Thymus (tissue), 11 donors: ENCODE results near the gene CCDC152. TPM values are rescaled to one million over a fixed set of nuclear protein-coding genes. Genes with fewer than 3 reads are reported as not detected.

Experiments
- DNase-seq, 9 donors: peaks; one replicate each; pipeline ENCODE4 v3.0.0-alpha.2; 2013; ENCODE audit warnings: low spot score in 9 of 9, low read depth in 6 of 9, missing footprints in 1 of 9
- H3K27ac ChIP-seq, 2 donors: one replicate each; pipeline ENCODE4 v1.5.1; 2013; ENCODE audit warnings: control low read depth in 1 of 2, low read depth in 1 of 2, low read length in 1 of 2, mild to moderate bottlenecking in 1 of 2, moderate library complexity in 1 of 2
- H3K27me3 ChIP-seq, 2 donors: one replicate each; pipeline ENCODE4 v1.5.1; 2013; ENCODE audit warnings: low read length in 1 of 2; ENCODE audit not compliant: control insufficient read depth in 2 of 2, insufficient read depth in 1 of 2
- H3K36me3 ChIP-seq, 2 donors: one replicate each; pipeline ENCODE4 v1.5.1; 2013; ENCODE audit warnings: low read length in 1 of 2, mild to moderate bottlenecking in 1 of 2, moderate library complexity in 1 of 2; ENCODE audit not compliant: control insufficient read depth in 2 of 2, insufficient read depth in 2 of 2
- H3K4me1 ChIP-seq, 2 donors: one replicate each; pipeline ENCODE4 v1.5.1; 2013; ENCODE audit warnings: low read length in 2 of 2; ENCODE audit not compliant: control insufficient read depth in 2 of 2, insufficient read depth in 2 of 2
- H3K4me3 ChIP-seq, 2 donors: one replicate each; pipeline ENCODE4 v1.5.1; 2013; ENCODE audit warnings: low read length in 2 of 2, control low read depth in 1 of 2, mild to moderate bottlenecking in 1 of 2
- H3K9me3 ChIP-seq, 2 donors: one replicate each; pipeline ENCODE4 v1.5.1; 2013; ENCODE audit warnings: low read length in 1 of 2, mild to moderate bottlenecking in 1 of 2; ENCODE audit not compliant: control insufficient read depth in 2 of 2, insufficient read depth in 1 of 2
- WGBS: extraction: QIAGEN DNeasy Blood & Tissue Kit; methylation state at CpG from one replicate; pipeline ENCODE4 v1.1.7; 2013; 5-methylcytosine and 5-hydroxymethylcytosine counted together
- polyA plus RNA-seq: library from polyadenylated mRNA; stranded (reverse); fragments of 200-250 nt; gene quantifications from one replicate; pipeline ENCODE4 v1.2.3, GENCODE V29; 2013
- total RNA-seq: library from RNA; stranded (reverse); fragments of 120-200 nt; gene quantifications from one replicate; pipeline ENCODE4 v1.2.4, GENCODE V29; 2013
- donor health status: healthy.

CCDC152 gene
- total and polyA plus RNA-seq, 2 donors = 3.2 to 5.1 TPM

DNA sequence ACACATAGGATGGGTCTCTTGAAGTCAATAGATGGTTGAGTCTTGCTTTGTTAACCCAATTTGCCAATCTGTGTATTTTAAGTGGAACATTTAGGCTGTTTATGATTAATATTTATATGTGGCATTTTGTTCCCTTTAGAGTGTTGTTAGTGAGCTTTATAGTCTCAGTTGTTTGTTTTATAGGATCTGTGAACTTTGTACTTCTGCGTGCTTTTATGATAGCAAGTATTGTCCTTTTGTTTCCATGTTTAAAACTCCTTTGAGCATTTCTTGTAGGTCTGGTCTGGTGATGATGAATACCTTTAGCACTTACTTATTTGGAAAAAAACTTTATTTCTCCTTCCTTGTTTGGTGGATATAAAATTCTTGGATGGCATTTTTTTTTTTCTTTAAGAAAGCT lies 31.2 kb downstream of the CCDC152 start:
- no peaks in the 10 kb centered on the region for H3K9me3 ChIP-seq
- H3K4me3 ChIP-seq = no peak overlapping the region
- H3K36me3 ChIP-seq = no peaks in the 10 kb centered on the region
- 99% methylated on average over 1 of the region's 1 CpG for WGBS
- no peak for DNase-seq
- H3K27me3 ChIP-seq = no peaks in the 10 kb centered on the region
- no peak overlapping the region for H3K27ac ChIP-seq
- no peaks in the 10 kb centered on the region for H3K4me1 ChIP-seq

DNA sequence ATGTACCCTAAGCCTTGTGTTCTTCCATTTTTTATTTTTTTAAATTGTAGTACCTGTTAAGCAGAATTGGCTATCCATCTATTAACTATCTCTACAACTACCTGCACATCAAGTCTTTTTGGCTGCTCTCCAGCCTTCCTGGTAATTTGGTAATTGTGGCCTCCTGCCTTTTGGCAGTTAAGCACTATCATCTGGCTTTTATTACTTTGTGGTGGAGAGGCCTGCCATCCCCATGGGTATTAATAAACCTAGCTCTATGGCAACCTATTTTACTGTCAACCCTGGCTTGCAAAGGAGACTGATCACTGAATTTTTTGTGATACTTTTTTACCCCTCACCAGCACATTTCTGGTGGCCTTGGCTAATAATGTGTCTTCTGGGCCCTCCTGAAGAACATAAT lies 34.5 kb downstream of the CCDC152 start:
- H3K36me3 ChIP-seq = no peaks in the 10 kb centered on the region
- no peaks in the 10 kb centered on the region for H3K27me3 ChIP-seq
- no peak overlapping the region for H3K4me3 ChIP-seq
- H3K9me3 ChIP-seq = no peaks in the 10 kb centered on the region
- H3K27ac ChIP-seq = no peak overlapping the region
- H3K4me1 ChIP-seq = no peaks in the 10 kb centered on the region
- no peak for DNase-seq

DNA sequence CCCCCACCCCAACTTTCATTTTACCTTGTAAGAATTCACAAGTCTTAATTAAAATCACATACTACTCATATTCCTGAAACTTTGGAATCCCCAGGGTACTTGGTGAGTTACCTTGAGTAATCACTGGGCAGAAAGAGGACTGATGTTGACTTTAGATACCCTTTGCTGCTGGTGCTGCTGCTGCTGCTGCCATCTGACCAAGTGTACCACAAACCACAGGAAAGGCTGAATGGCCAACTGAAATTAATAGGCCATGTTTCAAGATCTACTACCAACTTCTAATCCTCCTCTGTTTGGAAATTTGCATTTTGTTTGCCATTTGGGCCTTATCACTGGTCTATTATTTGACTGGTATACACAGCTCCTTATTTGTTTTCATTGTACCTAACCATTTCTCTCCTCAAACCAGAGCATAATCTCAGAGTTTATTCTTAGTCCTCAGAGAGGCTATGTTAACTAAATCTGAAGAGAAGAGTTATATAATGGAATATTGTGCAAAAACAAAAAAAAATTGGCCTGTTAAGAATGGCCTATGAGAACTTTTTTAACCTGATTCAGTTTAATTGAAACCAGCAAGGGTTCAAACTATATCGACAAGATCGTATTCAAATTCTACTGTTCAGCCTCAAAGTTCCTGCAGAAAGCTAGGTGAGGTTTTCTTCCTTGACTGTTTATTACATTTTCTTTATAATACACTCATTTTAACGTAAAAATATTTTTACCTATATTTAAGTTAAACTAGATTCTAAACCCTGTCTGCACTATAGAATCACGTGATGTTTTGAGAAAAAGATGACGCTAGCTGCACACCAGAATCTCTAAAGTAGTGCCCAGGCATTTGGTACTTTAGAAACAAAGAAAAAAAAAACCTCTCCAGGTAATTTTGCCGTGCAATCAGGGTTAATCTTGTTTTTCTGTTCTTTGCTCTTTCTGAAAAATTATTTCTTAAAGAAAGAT lies 41.9 kb downstream of the CCDC152 start:
- H3K27me3 ChIP-seq = no peaks in the 10 kb centered on the region
- no peak for DNase-seq
- no peak overlapping the region for H3K27ac ChIP-seq
- no peaks in the 10 kb centered on the region for H3K4me1 ChIP-seq
- peaks cover 0 to 3% of the 10 kb centered on the region in 2 donors for H3K36me3 ChIP-seq
- no peaks in the 10 kb centered on the region for H3K9me3 ChIP-seq
- no peak overlapping the region for H3K4me3 ChIP-seq
- 97% methylated on average over 6 of the region's 6 CpGs for WGBS

DNA sequence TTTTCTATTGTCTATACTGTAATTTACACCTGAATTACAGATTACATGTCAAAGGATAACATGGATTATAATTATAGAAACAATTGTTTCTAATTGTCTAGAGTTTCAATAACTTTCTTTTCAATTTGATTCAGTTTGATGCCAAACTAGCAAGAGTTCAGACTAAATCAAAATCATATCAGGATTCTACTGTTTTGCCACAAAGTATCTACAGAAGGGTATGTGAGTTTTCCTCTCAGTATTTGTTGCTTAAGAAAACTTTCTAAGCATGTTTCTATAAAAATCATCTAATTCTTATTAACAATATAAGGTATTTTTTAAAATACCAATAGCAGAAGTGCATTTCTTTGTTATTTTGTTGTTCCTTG lies 42.6 kb downstream of the CCDC152 start:
- Histone ChIP-seq H3K4me1 (no peaks in the 10 kb centered on the region), H3K36me3 (peaks cover 0 to 3% of the 10 kb centered on the region in 2 donors)

DNA sequence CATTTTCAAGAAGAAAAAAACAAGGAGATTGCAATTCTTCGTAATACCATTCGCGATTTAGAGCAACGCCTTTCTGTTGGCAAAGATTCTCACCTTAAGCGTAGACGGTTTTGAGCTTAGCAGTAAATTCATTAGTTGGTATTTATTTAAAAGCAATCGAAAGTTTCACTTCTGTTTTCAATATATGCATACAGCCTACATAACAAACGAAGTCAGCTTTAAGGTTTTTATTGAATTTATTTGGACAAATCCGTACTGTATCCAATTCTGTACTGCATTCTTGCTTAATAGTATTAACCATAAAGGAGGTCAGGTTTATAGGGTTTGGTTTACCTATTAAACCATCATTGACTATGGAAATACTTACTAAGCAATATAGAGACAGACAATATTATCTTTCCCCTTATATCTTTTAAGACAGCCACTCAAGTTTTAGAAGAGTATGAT lies 43.1 kb downstream of the CCDC152 start:
- H3K4me1 ChIP-seq = no peaks in the 10 kb centered on the region
- no peak for DNase-seq
- no peaks in the 10 kb centered on the region for H3K27me3 ChIP-seq
- H3K9me3 ChIP-seq = no peaks in the 10 kb centered on the region
- no peak overlapping the region for H3K27ac ChIP-seq
- no peak overlapping the region for H3K4me3 ChIP-seq
- peaks cover 0 to 3% of the 10 kb centered on the region in 2 donors for H3K36me3 ChIP-seq
- 98% methylated on average over 9 of the region's 9 CpGs for WGBS

More for the DNA sequence above, 42.6 kb downstream of the CCDC152 start:
- no peaks in the 10 kb centered on the region for H3K27me3 ChIP-seq
- H3K27ac ChIP-seq = no peak overlapping the region
- H3K4me3 ChIP-seq = no peak overlapping the region
- no peaks in the 10 kb centered on the region for H3K9me3 ChIP-seq
- DNase-seq = no peak

DNA sequence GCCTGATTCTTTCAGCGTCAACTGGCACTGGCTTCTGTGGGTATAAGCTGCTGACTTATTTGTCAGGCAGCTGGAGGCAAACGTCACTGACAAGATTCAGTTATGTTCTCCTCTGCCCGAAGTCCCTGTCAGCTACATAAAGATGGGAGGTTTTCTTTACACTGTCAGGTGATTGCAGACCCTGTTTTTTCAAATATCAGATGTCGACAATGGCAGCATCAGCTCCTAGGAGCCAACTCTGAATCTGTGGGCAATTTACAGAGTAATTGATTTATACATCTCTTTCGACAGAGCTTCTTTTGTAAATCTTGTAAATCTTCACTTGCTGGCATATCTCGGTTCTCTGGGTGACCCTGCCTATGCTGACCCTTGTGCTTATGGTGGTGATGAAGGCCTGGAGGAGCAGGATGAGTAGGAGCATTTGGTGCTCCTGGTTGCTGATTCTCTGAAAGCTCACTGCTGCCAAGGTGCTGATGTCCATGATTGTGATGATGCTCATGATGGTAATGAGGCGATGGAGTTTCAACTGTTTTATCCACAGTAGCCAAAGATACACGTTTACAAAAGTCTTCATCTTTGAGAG lies 44.2 kb downstream of the CCDC152 start:
- Histone ChIP-seq H3K9me3 (no peaks in the 10 kb centered on the region), H3K27me3 (no peaks in the 10 kb centered on the region), H3K27ac (no peak overlapping the region), H3K36me3 (peaks cover 0 to 3% of the 10 kb centered on the region in 2 donors), H3K4me3 (no peak overlapping the region), H3K4me1 (no peaks in the 10 kb centered on the region)
- DNase-seq = no peak
- 96% methylated on average over 8 of the region's 8 CpGs for WGBS

DNA sequence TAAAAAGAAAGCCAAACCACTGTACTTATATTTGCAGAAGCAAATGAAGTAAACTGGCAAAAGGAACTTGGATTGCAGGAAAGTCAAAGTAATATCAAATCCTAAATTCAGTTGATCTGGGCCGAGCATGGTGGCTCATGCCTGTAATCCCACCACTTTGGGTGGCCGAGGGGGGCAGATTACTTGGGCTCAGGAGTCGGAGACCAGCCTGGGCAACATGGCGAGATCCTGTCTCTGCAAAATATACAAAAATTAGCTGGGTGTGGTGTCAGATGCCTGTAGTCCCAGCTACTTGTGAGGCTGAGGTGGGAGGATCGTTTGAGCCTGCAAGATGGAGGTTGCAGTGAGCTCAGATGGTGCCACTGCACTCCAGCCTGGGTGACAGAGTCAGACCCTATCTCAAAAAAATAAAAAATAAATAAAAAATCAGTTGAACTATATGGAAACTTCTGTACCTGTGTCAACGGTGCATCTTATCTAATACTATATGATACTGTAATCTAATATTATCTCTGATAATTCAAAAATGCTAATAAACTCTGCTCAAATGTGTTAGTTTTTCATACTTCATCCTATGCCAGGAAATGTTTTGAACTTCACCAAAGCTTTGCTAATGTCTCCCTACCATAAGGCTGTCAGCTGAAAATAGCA lies 45.0 kb downstream of the CCDC152 start:
- 96% methylated on average over 6 of the region's 6 CpGs for WGBS
- Histone ChIP-seq H3K9me3 (no peaks in the 10 kb centered on the region), H3K4me3 (no peak overlapping the region), H3K36me3 (peaks cover 0 to 3% of the 10 kb centered on the region in 2 donors), H3K27ac (no peak overlapping the region), H3K4me1 (no peaks in the 10 kb centered on the region), H3K27me3 (no peaks in the 10 kb centered on the region)
- no peak for DNase-seq

DNA sequence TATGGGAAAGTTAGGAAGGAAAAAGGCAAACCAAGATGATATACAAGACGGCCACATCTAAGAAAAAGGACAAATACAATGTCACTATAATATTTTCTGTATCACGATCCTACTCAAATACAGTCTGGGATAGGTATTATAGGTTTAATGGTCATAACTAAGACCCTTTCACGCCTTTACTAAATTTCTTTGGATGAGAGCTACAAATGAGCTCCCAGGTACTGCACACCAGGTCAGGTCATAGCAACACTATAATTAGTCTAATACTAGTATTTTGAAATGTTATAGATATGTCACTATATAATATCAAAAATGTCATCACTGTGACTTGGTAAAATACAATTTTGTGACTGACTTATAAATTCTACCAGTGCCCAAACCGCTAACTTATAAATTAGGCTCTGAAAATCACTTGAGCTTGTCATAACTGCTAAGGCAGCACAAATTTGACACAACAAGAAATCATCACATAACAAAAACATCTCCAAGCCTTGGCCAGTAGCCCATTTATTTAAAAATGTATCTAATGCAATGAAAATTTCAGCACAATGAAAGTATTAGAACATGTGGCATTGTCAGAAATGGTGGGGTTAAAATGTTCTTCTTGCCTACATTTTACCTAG lies 48.2 kb downstream of the CCDC152 start:
- Histone ChIP-seq H3K36me3 (peaks cover 0 to 3% of the 10 kb centered on the region in 2 donors), H3K27me3 (no peaks in the 10 kb centered on the region), H3K27ac (no peak overlapping the region), H3K4me3 (no peak overlapping the region), H3K4me1 (no peaks in the 10 kb centered on the region), H3K9me3 (no peaks in the 10 kb centered on the region)
- no peak for DNase-seq
- 98% methylated on average over 4 of the region's 4 CpGs for WGBS
